MV-4-11 (cell line): ENCODE measurements around the gene RPEL1.
A peak's percentile ranks its signal among the peaks of the same experiment; 100 is the strongest.

ENCODE experiments used
- DNase-seq: peaks from one replicate; lab custom pipeline; 2025; lab: John Stamatoyannopoulos, UW

The RPEL1 gene

DNA sequence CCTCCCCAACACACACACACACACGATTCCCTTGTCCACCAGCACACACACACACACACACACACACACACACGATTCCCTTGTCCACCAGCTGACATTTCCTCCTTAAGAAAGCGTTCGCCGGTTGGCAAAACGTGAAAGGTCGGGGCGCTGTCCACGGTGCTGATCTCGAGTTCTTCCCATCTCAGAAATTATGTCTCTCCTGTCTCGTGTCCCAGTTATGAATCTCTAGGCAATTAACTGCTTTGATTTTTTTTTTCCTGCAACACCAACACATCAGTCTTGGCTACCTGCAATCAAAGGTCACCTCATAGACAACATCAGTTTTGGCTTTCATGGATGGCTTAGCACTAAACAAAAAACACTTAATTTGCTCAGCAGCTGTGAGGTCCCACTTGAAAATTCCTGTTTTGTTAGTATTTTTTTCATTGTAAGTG lies 33.2 kb downstream of the RPEL1 start:
- peak; percentile 28 for DNase-seq

DNA sequence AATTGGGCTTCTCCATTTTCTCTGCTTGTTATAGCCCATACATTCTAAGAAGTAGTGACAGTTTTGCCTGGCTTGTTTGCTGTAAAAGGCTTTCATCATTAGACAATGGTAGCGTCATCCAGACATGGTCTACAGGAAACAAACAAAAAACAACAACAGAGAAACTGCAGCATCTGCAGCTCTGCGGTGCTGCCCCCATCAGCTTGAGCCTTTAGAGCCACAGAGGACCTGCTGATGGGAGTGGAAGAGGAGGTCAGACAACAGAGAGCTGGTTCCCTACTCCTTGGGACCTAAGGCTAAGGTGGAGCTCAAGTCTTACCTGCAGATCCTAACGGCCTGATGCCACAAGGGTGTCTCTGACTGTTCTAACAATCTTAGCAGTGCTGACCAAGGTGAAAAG lies 34.3 kb downstream of the RPEL1 start:
- no peak for DNase-seq

DNA sequence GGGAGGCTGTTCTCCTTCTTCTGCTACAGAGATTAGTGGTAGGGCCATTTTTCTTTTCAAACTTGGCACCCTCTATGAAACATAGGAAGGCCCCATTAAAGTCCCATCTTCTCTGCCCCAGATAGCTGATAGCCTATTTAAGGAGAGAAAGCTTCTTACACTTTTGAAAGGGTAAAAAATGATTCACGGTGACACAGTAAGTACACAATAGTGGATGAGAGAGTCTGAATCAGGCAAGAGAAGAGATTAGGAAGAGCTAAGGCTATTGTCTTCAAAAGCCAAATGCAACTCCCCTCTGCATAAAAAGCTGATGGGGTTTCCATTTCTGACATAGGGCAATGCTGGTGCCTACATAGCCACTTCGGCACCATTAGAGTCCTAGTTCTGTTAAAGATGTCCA lies 34.8 kb downstream of the RPEL1 start:
- DNase-seq, result no peak

DNA sequence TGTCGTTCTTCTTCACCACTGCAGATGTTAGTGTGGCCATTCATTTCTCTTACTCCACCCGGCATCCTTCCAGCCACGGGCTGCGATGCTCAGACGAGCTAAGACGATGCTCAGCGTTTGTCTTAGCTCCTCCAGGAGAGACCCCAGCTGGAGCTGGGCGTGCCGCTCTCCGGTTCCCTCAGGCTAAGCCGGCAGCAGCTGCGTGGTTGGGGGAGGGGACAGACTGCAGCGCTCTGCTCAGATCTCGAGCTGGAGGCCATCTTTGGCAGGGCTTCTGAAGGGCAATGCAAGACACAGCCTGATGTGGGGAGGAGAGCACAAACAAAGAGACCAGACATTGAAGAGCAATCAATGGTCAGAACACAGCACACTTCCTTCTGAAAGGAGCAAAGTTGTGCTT lies 36.1 kb downstream of the RPEL1 start:
- no peak for DNase-seq

DNA sequence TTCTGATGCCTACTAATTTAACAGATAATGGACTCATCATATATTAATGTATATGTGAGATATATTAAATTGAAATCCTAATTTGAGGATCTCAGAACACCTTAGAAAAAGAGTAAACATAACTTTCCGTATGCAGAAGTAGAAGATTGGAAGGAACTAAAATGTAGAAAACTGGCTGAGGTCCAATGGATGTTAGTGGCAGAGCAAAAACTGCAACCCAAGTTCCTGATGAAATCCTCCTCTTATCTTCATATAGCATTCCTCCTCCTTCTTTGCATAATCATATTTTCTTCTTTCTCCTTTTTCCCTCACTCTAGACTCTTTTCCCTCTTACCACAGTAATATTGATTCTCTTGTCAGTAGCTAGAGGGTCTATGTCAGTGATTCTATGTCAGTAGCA lies 37.3 kb downstream of the RPEL1 start:
- DNase-seq, result no peak

DNA sequence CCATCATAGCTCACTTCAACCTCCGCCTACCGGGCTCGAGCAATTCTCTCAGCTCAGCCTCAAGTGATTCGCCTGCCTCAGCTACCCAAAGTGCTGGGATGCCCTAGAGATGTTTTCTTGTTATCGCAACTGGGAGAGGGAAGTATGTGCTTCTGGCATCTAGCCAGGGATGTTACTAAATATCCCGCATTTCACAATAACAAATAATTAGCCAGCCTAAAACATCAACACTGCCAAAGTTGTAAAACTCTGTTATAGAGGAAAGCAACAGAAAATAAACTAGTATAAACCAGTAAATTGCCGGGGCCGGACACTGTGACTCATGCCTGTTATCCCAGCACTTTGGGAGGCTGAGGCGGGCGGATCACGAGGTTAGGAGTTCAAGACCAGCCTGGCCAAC lies 38.5 kb downstream of the RPEL1 start:
- peak; percentile 87 for DNase-seq

DNA sequence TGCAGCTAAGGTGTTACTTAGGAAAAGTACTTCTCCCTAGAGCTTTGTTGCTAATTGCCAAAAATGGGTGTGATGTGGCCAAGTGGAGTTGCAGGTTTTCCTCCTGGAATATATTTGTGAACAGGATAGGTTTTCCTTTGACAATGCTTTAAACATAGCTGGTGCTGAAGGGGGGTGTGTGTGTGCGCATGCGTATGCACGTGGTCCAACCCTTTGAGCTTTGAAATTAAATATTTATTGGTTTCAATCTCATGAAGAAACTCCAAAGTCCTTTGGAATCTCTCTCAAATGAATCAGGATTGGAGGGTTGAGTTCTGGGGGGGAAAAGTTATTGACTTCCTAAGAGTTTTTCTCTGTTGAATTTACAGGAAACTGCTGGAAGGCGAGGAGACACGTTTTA lies 42.3 kb downstream of the RPEL1 start:
- no peak for DNase-seq

DNA sequence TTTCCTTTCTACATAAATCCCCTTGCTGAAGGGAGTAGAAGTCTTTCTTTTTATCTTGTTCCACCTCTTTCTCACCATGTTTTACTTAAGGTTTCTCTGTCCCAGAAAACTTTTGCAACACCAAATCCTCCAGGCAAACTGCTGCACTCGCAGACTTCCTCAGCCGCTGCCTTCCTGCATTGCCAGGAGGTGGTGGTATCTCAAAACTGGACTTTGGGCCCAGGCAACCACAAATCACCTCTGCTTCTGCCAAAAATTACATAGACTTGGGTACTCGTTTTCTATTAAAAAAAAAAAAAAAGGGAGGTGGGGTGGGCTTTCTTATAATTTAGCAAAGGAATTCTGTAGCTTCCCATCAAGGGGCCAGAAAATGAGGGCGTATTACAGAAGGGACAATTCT lies 45.9 kb downstream of the RPEL1 start:
- no peak for DNase-seq

DNA sequence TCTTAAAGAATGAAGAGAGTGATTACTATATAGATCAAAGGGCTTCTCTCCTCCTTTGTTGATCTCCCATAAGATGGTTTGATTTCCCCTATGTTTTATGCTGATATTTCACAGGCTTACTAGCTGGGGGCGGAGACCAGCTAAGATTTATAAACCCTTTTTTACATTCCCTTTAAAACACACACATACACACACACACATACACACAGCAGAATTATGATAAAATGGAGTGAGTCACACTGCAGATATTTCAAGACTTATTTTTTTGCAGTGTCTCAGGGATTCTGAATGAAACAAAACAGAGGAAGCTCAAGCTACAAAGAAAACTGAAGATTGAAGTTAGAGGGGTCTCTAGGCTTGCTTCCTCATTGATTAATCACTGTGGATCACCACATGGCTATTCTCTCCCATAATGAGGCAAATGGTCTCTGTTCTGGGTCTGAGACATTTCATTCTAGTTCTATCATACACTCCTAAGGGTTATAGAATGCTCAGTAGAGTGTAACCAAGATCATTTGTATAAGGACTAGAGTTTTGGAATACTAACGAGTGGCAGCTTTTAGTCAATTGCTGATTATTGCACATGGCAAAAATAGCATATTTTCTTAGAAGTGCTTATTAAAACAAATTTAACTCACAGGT lies 49.8 kb downstream of the RPEL1 start:
- peak; percentile 9 for DNase-seq
